HPDE6-E6E7 (cell line): ENCODE results near the gene SLC41A3.

Experiments used
- DNase-seq: peaks from one replicate; pipeline ENCODE4 v3.0.0; 2011; ENCODE audit warnings: missing footprints; ENCODE audit errors: extremely low spot score

Gene SLC41A3

DNA sequence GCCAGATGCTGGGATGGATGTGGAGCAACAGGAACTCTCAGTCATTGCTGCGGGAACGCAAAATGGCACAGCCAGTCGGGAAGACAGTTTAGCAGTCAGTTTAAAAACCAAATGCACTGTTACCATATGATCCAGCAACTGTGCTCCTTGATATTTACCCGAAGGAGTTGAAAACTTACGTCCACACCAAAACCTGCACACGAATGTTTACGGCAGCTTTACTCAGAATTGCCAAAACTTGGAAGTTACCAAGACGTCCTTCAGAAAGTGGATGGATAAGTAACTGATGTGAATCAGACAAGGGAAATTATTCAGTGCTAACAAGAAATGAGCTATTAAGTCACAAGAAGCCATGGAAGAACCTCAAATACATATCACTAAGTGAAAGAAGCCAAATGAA is 36.1 kb upstream of the SLC41A3 start:
- DNase-seq: no peak

DNA sequence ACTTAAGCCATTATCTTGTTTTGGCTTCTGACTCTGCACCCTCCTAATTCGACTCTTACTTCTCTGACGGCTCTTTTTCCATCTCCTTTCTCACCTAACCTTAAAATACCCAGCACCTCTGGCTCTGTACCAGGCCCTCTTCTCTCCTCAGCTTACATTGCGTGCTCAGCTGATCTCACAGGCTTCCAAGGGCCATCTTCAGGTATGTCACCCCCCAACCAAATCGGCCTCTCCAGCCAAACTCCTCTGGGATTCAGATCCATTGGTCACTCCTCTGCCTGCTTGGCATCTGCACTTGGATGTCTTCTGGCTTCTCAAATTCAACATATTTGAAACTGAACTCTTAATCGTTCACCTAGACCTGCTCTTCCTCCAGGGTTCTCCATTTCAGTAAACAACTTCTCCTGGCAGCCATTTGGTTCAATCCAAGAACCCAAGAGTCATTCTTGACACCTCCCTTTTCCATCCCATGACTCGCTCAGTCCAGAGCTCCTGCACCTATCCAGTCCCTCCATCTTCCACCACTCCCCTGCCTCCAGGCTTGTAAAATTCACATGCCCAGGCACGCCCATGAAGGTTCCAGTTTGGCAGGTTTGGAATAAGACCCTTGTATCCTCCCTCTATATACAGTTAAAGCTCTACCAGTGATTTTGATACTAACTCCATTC is 35.2 kb upstream of the SLC41A3 start:
- DNase-seq: no peak

DNA sequence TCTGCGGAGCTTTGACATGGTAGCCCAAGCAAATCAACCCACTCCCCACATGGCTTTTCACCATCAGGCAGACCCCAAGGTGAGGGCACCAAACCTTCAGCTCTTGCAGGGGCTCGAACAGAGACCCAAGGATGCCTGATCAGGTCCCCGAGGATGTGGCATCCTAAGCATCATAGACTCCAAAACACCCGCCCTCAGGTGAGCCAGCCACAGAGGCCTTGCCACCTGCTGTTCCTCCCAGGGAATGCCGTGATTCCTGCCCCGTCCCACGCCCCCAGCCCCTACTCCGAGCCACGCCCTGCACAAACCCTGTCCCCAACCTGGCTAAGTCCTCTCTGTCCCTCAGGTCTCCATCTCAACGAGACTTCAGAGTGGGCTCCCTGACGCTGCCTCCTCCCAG is 34.7 kb upstream of the SLC41A3 start:
- DNase-seq: no peak

DNA sequence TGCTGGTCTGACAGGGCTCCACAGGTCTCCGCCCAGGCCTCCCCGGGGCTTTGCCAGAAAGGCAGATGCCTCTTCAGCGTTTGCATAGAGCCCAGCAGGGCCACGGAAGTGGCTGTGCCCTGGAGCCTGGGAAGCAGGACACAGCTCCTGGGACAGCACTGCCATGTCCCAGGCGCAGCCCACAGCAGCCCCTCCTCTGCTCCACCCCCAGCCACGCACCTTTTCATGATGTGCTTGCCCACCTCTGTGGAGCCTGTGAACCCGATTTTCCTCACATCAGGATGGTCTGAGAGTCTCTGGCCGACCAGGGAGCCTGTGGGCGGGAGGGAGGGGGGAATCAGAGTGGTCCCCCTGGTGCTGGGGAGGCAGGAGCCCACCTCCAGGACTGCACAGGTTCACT is 33.9 kb upstream of the SLC41A3 start:
- no peak for DNase-seq

DNA sequence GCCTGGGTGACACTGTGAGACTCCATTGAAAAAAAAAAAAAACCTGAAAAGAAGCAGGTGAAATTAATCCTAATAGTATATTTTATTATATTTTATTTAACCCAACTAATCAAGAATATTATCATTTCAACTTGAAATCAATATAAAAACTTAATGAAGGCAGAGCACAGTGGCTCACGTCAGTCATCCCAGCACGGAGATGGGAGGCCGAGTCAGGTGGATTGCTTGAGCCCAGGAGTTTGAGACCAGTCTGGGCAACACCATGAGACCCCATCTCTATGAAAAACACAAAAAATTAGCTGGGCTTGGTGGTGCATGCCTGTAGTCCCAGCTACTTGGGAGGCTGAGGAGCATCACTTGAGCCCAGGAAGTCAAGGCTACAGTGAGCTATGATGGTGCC is 33.3 kb upstream of the SLC41A3 start:
- DNase-seq: no peak

DNA sequence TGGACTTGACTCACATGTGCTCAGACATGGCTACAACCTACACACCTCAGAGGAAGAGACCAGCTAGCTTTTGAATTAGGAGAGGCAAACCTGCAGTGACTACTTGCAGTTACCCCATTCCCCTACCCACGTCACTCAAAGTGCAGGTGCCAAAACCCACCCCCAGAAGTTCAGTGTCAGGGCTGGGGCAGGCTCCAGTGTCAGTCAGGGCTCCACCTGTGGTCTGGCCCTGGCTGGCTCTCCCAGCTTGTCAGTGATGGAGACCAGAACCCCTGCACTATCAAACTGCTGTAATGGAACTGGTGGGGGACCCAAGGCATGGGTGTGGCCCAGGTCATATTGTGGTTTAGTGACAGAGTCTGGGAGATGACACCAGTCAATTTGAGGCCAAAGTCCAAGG is 32.6 kb upstream of the SLC41A3 start:
- DNase-seq: no peak

DNA sequence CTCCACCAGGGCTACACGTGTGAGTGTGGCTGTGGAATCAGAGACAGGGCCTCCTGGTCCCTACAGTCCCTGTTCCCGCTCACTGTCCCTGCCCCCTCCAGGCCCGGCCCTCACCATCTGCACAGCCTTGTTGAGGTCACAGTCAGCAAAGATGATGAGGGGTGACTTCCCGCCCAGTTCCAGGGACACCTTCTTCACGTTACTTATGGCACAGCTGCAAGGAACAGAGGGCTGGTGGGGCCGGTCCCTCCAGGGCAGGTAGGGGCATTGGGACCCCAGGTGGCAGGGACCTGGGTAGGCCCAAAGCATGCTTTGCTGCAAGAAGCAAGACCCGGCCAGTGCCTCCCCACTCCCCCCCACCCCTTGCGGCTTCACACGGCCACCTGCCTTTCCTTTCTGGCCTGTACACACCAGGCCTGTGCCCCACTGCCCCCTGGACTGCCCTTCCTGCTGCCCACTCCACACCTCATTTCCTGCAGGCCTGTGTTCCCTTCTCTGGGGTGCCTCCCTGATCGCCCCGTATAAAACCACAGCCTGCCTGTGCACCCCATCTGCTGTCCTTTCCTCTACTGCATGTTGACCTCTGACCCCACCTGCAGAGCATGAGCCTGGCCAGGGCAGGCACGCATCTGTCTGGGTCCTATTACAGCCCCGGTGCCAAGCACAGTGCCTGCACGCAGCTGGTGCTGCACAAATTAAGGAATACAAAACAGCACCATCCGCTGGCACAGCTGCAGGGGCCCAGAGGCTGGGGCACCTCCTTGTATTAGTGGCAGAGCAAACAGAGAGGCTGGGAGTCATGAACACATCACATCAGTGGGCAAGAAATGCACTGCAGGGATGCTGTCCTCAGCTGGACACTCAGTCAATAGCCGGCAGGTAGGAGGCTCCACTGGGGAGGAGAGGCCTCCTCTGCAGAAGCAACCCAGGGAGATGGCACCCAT is 30.8 kb upstream of the SLC41A3 start:
- no peak for DNase-seq

DNA sequence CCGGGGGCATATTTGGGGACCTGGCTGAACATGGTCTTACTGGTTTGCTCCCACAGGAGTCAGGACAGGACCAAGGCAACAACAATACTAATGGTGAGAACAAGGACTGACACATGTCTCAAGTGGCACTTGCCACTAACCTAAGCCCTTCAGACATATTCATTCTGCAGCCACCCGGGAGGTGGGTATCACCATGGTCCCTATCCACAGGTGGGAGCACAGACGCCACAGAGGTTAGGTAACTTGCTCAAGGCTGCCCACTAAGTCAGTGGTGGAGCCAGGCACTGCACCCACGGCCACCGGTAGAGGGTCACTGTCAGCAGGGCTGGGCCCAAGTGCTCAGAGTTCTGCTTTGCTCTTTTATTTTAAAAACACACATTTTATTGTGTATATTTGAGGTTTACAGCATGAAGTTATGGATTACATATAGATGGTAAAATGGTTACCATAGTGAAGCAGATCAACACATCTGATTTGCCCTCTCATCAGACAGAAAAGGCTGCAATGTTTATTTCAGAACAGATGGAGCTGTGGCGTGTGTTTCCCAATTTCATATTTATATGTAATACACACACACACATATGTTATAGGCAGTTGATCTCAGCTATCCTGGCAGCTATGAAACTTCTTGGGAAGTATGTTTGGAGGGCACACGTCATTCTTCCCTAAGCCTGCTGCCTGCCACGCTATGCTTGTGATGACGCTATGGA is 30.0 kb upstream of the SLC41A3 start:
- no peak for DNase-seq

DNA sequence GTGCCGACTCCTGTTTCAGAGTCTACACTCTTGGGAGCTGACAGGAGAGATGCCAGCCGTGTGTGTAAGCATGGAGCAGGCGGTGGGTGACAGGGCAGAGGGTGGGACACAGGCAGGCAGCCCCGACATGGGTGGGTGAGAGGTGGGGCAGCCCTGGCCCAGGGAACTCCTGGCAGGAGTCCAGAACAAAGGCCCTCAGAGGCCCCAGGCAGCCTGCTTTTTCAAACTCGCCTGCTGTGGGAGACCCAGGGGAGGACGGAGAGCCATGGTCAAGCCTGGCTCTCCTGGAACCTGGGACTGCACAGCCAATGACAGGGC is 29.3 kb upstream of the SLC41A3 start:
- no peak for DNase-seq

DNA sequence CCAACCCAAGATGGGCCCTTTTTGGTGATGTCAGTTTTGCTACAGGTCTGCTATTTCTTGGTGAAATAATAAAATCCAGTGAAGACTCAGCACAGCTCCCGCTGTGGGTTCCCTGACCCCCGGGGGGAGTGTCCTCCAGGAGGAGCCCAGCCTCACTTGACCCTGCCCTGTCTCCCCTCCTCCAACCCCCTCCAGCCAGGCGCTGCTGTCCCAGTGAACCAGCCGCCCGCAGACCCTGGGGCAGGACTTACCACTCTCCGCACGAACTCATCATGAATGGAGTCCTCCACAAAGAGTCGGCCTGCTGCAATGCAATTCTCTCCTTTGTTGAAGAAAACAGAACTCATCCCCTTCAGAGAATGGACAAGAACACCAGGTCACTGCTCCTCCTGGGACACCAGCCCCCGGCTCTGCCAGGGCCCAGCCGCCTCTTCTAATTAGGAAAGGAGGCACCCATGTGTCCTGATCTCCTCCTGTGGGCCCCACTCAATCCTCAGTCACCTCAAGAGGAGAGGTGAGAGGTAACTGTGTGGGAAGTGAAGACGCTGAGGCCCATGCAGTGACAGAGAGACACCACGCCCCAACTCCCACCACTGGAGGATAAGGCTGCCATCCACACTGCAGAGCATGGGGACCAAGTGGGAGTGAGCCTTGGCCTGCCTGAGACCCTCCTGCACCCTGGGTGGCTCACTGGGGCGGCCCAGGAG is 28.8 kb upstream of the SLC41A3 start:
- DNase-seq: no peak

DNA sequence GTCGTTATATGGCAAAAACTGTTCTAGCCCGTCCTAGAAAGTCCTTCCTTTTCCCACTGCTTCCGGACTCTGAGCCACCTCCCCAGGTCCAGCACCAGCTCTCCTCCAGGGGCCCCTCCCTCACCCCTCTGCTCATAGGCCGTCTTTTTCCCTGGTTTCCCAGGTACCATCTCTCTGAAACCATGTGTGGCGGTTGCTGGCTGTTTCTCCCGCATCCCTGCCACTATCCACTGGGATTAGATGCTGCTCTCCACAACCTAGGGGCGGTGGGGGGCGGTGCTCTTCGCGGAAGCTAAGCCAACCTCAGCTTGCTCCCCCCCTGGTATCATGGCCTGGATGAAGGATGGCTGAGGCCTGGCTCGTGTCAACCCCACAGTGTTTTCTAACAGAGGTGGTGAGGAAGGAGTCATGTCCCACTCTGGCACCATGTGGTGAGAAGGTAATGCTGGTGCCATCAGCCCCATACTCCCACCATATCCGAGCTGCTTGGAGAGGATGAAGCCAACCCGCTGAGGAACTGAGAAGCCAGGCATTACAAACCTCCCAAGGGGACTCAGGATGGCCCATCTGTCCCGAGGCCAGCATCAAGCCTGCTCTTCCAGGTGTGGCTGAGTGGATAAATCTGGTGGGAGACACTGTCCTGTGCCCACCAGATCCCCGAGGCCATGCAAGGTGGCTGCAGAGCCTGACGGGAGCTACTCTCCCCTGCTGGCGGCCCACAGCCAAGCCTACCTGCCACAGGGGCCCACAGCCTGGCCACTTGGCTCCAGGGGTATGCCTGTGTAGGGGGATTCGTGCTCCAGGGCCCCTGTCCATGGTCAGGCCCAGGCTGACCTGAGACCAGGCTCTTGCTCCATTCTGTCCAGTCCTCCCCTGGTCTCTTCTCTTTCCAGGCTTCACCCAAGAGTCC is 27.9 kb upstream of the SLC41A3 start:
- DNase-seq: no peak

DNA sequence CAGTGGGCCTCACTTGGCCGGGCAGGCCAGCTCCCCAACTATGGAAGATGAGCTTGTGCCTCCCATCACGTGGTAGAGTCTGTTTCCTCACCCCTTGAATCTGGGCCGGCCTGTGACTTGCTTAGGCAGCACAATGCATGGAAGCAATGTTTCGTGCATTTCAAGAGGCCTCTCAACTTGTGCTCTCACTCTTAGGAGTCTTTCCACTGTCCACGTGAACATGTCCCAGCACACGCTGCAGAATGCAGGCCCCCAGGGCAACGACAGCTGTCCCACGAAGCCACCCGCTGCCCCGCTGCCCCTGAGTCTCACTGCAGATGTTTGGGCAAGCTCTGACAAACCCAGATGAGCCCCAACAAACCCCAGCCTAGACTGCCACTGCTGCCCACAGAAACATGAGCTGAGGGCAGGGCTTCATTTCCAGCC is 27.2 kb upstream of the SLC41A3 start:
- no peak for DNase-seq

DNA sequence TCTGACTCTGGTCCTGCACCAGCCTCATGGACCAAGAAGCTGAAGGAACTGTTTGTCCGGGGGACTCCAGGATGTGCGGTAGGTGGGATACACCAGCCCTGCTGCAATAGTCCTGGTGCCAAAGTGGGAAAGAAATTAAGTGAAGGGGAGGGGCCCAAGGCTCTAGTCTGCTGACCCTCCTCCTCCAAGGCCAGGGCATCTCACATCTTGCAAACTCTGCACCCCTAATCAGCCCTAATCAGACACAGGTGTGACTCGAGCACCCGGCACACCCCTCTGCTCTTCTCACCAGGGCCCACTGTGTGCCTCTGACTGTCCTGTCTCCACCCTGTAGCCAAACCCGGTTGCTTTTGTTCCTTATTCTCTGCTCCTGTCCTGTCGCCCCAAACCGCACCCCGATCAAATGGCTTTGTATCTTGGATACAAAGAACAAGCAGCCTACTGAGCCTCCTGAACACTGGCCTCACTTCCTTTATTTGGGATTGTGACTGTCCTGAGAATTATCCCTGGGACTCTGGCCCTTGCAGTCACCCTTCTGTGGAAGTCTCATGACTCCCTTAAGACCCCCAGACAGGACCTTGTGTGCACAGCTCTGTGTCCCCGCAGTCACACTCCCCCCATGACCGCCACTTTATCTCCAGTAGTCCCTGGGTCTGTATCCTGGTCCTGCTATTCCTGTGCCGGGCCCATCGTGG is 26.7 kb upstream of the SLC41A3 start:
- no peak for DNase-seq

DNA sequence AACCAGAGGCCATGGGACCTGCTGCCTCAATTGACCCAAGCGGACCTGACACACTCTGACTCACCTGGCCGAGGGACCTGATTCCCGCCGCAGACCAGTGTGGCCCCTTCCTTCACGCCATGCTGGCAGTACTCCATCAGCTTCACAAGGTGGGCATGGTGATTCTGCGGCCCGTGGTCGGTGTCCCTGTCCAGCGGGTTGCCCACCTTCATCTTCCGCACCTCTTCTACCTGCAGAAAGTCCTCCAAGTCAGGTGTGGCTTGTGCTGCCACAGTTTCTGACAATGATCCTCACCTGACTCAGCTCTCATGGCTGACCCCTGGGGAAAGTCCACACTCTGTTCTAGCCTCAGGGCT is 25.9 kb upstream of the SLC41A3 start:
- DNase-seq: no peak

DNA sequence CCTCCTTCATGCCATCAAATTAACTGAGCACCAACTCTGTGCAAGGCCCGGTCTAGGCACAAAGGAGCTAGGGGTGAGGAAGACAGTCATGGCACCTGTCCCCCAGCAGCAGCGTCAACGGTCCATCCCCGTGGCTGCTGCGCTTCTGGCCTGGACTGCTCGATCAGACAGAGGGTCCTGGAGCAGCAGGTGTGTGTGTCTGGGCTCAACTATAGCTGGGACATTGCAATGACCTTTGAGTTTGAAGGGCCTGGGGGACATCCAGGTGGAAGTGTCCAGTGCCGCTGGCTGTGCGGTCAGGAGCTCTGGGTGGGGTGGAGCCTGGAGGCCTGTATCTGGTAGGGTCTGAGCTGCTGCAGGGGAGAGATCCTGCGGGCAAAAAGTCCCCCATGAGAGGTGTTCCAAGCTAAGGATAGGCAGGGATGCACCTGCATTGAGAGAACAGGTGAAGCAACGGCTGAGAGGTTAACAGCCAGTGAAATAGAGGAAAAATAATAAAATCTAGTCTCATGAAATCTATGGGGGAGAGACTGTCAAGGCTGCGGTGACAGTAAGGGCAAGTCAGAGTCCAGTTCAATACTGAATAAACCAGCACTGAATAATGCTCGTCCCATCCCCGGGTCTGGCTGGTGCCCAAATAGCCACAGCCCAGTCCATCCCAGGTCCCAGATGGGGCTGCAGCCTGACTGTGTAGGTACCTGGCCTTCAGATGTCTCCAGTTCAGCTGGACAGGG is 25.4 kb upstream of the SLC41A3 start:
- no peak for DNase-seq

DNA sequence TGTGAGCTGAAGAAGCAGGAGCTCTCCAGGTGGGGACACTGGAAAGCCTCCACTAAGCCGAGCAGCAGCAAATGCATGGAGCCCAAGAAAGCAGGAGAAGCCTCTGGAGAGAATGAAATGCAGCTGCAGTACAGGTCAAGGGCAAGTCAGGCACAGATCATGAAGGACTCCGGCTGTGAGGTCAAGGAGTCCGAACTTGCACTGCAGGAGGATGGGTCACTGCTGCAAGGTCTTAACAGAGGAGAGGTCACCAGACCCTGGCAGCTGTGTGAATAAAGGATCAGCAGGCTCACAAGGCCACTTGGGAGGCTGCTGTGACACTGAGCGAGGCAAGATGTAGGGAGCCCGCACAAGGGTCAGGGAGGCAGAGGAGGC is 24.7 kb upstream of the SLC41A3 start:
- no peak for DNase-seq

DNA sequence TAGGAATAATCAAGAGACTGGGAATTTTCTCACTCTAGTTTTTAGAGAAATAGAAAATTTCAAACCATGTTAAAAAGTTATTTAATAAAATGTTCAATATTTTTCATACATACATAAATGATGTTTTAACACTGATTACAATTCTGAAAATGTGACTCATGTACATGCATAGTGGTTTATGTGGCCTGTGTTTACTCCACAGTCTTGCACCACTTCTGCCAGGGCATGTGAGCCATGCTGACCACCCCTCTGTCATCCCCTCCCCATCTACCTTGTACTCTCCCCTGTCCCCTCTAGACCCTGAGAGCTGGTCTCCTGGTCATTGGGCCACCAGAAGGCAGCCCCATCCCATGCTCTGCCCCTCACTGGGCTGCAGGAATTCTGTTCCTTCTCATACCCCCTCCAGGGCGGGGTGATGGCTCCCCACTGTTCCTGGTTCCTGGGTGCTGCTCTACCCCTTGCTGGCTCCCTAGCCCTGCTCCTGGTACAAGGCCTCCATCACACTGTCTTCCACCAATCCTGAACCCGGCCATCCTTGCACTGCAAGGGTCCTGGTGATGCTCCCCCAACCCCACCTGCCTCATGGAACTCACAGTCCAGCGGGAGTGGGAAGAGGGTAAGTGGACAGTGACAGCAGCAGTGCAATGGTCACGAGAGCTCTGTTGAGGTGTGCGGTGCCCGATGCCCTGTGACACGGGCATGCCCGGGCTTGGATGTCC is 24.2 kb upstream of the SLC41A3 start:
- DNase-seq: no peak

DNA sequence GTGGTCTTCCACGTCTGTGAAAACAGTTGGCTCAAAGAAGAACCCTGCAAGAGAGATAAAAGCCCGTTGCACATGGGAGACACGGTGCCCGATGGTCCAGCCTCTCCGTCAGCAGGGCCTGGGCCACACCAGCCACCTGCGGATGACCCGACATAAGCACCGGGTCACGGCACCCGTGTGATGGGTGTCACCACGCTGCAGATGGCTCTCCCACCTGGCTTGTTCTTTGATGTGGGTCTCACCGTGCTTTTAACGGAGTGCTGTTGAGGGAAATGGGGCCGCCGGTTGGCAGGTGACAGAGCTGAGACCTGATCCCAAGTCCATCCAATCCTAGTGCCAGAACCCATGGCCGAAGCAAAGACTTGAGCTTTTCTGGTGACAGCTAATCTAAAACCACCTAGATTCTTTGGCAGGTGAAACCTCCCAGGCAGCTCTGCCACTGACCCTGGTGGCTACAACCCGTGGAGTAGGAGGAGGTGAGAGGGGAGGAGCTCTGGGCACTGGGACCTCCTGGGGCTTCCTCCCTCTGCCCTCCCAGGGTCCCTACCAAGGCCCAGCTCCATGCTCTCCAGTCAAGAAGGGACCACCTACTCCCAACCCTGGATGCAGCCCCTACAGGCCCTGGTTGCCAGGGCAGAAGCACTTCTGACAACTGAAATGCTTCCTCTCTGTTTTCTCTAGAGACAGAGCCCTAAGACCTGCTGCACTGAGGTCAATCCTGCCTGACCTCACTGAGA is 23.4 kb upstream of the SLC41A3 start:
- DNase-seq: no peak
